Measurements from ENCODE around the gene SND1. TPM values are rescaled to one million over a fixed set of nuclear protein-coding genes. Genes with fewer than 3 reads are reported as not detected.

Gene SND1
- total RNA-seq, 1 experiment from 2014 or later = 218 TPM

GRCh38 chr7:127705461-127705959 is 53.5 kb downstream of the SND1 start:
- TF ChIP-seq CTCF (conservative IDR thresholded peaks at IDR 0.05) = no peak
- H2BK15ac ChIP-seq (ENCODE audit: low read depth, low read length) = no peak overlapping the region
- H3K79me2 ChIP-seq (ENCODE audit: insufficient read depth, low read length) = no peaks in the 10 kb centered on the region
- H3K14ac ChIP-seq (ENCODE audit: insufficient read depth, low read length) = no peak overlapping the region
- H3K9me3 ChIP-seq (ENCODE audit: control insufficient read depth, low read depth, low read length) = no peaks in the 10 kb centered on the region
- no peak overlapping the region for H3K27ac Mint-ChIP-seq
- no peak overlapping the region for H4K8ac ChIP-seq (replicated peaks; ENCODE audit: insufficient read length, low read depth, low read length)
- H3K4me1 Mint-ChIP-seq = no peaks in the 10 kb centered on the region
- H4K91ac ChIP-seq (ENCODE audit: insufficient read length, low read depth, low read length) = no peak overlapping the region
- H3K23ac ChIP-seq (ENCODE audit: insufficient read length, low read depth, low read length) = no peak overlapping the region
- H2BK12ac ChIP-seq (ENCODE audit: insufficient read length, low read depth, low read length) = no peak overlapping the region
- no peak overlapping the region for H3K4me2 ChIP-seq (ENCODE audit: insufficient read depth, insufficient read length, low read length)
- no peaks in the 10 kb centered on the region for H3K27me3 ChIP-seq (ENCODE audit: insufficient read depth, low read length)
- H3K9me3 Mint-ChIP-seq = peaks cover 0 to 2% of the 10 kb centered on the region in 2 experiments; a peak in 2 of 5 replicates
- H3T11ph ChIP-seq (ENCODE audit: low read length) = no peak overlapping the region
- no peak overlapping the region for H3K27ac ChIP-seq (ENCODE audit: insufficient read length, low read depth, low read length)
- no peaks in the 10 kb centered on the region for H3K27me3 Mint-ChIP-seq (ENCODE audit: low read depth)
- H3K18ac ChIP-seq (ENCODE audit: insufficient read length, low read depth, low read length) = no peak overlapping the region
- no peak for DNase-seq
- H3K4me1 ChIP-seq (ENCODE audit: insufficient read depth, low read length) = no peaks in the 10 kb centered on the region
- H3K36me3 Mint-ChIP-seq (ENCODE audit: insufficient read depth in 1 of 3, low read depth in 3 of 3) = peaks cover 42 to 85% (median 84%) of the 10 kb centered on the region in 3 experiments
- WGBS (ENCODE audit: extremely low coverage, insufficient read length, low lambda C conversion rate) = no CpG with 5 or more reads among the region's 6 CpGs
- H2BK5ac ChIP-seq (ENCODE audit: insufficient read length, low read length) = no peak overlapping the region
- H3K79me1 ChIP-seq (ENCODE audit: insufficient read depth, low read depth, low read length, poor library complexity, severe bottlenecking) = no peaks in the 10 kb centered on the region
- H4K5ac ChIP-seq (ENCODE audit: insufficient read length, low read depth, low read length) = no peak overlapping the region
- no peak overlapping the region for H3K4me3 Mint-ChIP-seq
- H3K23me2 ChIP-seq (ENCODE audit: insufficient read length, low read depth, low read length, poor library complexity, severe bottlenecking) = no peaks in the 10 kb centered on the region
- no peaks in the 10 kb centered on the region for H4K20me1 ChIP-seq (ENCODE audit: control insufficient read depth, insufficient read depth, insufficient read length)
- H3K56ac ChIP-seq (ENCODE audit: insufficient read length, low read depth, low read length) = no peak overlapping the region
- H2AFZ ChIP-seq (ENCODE audit: low read length) = no peak overlapping the region
- no peak overlapping the region for H2BK120ac ChIP-seq (ENCODE audit: low read depth, low read length, poor library complexity, severe bottlenecking)
- H2BK20ac ChIP-seq (ENCODE audit: low read depth, low read length, poor library complexity, severe bottlenecking) = no peak overlapping the region
- H2AK5ac ChIP-seq (ENCODE audit: insufficient read length, low read length) = no peak overlapping the region
- H3K4ac ChIP-seq (ENCODE audit: low read depth, low read length) = no peak overlapping the region
- H3K9ac ChIP-seq (ENCODE audit: extremely low read depth, insufficient read length, low read length) = no peak overlapping the region

All from H9 (cell line).